HEK293 (cell line): ENCODE results near the gene MAU2.
A peak's percentile ranks its signal among the peaks of the same experiment; 100 is the strongest.

ENCODE experiments used
- CTCF ChIA-PET: fragments of 350-600 bp; formaldehyde crosslinking; extraction: SDS; loops from one replicate; lab custom pipeline; 2021; ENCODE audit warnings: antibody characterized with exemption; lab: Yijun Ruan, JAX
- POLR2A ChIA-PET: fragments of 300-600 bp; formaldehyde crosslinking; extraction: SDS; loops from one replicate; lab custom pipeline; 2020; ENCODE audit warnings: antibody characterized with exemption, inconsistent platforms; lab: Yijun Ruan, JAX
- H3K27ac ChIP-seq: fragments of 200-500 bp; sonication (Bioruptor generic); 2 replicates; pipeline ENCODE4 v1.5.1; 2014; ENCODE audit warnings: low read depth, low read length, control low read depth, inconsistent platforms; ENCODE audit errors: extremely low read depth
- H3K36me3 ChIP-seq, 2 experiments: fragments of 200-500 bp in 1 of 2; sonication (Bioruptor generic) in 1 of 2; 1 replicate in 1 of 2; 2 replicates in 1 of 2; pipeline ENCODE4 v1.5.1; 2014 to 2017; ENCODE audit warnings: inconsistent platforms in 2 of 2, low read length in 2 of 2; ENCODE audit not compliant: control insufficient read depth in 2 of 2, insufficient read depth in 1 of 2
- H3K4me1 ChIP-seq: fragments of 200-500 bp; sonication (Bioruptor generic); 2 replicates; pipeline ENCODE4 v1.5.1; 2014; ENCODE audit warnings: mild to moderate bottlenecking, low read length, inconsistent platforms; ENCODE audit not compliant: control insufficient read depth, insufficient read depth
- H3K4me3 ChIP-seq: 2 replicates; pipeline ENCODE4 v1.5.1; 2011; ENCODE audit warnings: low read depth, mild to moderate bottlenecking, control low read depth, low read length, moderate library complexity
- H3K9me3 ChIP-seq: fragments of 200-500 bp; sonication (Bioruptor generic); 2 replicates; pipeline ENCODE4 v1.5.1; 2014; ENCODE audit warnings: low read depth, low read length, inconsistent platforms; ENCODE audit not compliant: control insufficient read depth, insufficient read depth
- EGR2 ChIP-seq: fragments of 450-650 bp; formaldehyde crosslinking; IDR thresholded peaks from 2 replicates; pipeline ENCODE4 v1.5.1; 2016; ENCODE audit warnings: low read depth, missing biosample characterization, missing genetic modification characterization
- KLF10 ChIP-seq: fragments of 450-650 bp; IDR thresholded peaks from 2 replicates; pipeline ENCODE4 v1.5.1; 2018; ENCODE audit warnings: missing biosample characterization, mild to moderate bottlenecking, missing genetic modification characterization
- PRDM1 ChIP-seq: fragments of 450-650 bp; formaldehyde crosslinking; IDR thresholded peaks from 2 replicates; pipeline ENCODE4; 2016; ENCODE audit warnings: missing biosample characterization, missing genetic modification characterization
- ZBTB11 ChIP-seq: fragments of 450-650 bp; formaldehyde crosslinking; conservative IDR thresholded peaks from 2 replicates; pipeline ENCODE4 v1.5.1; 2016; ENCODE audit warnings: low read depth, missing biosample characterization, missing genetic modification characterization
- ZBTB26 ChIP-seq: fragments of 450-650 bp; formaldehyde crosslinking; optimal IDR thresholded peaks from 2 replicates; pipeline ENCODE3; 2016; ENCODE audit warnings: missing biosample characterization, mild to moderate bottlenecking, missing genetic modification characterization
- ZBTB8A ChIP-seq: fragments of 450-650 bp; formaldehyde crosslinking; IDR thresholded peaks from 2 replicates; pipeline ENCODE4 v1.5.1; 2016; ENCODE audit warnings: missing biosample characterization, missing genetic modification characterization
- ZFHX2 ChIP-seq: fragments of 450-650 bp; formaldehyde crosslinking; conservative IDR thresholded peaks from 2 replicates; pipeline ENCODE4 v1.5.1; 2016; ENCODE audit warnings: missing biosample characterization, missing genetic modification characterization
- ZNF121 ChIP-seq: fragments of 450-650 bp; formaldehyde crosslinking; IDR thresholded peaks from 2 replicates; pipeline ENCODE4 v1.5.1; 2016; ENCODE audit warnings: missing biosample characterization, missing genetic modification characterization
- ZNF341 ChIP-seq: fragments of 450-650 bp; formaldehyde crosslinking; IDR thresholded peaks from 2 replicates; pipeline ENCODE4; 2016; ENCODE audit warnings: low read depth, missing biosample characterization, missing genetic modification characterization
- ZNF416 ChIP-seq: fragments of 450-650 bp; formaldehyde crosslinking; IDR thresholded peaks from 2 replicates; pipeline ENCODE4 v1.5.1; 2016; ENCODE audit warnings: missing biosample characterization, missing genetic modification characterization
- ZNF48 ChIP-seq: fragments of 450-650 bp; formaldehyde crosslinking; IDR thresholded peaks from 2 replicates; pipeline ENCODE4 v1.5.1; 2016; ENCODE audit warnings: missing biosample characterization, missing genetic modification characterization
- ZNF561 ChIP-seq: fragments of 450-650 bp; IDR thresholded peaks from 2 replicates; pipeline ENCODE4 v1.5.1; 2018; ENCODE audit warnings: missing biosample characterization, missing genetic modification characterization, borderline replicate concordance
- ZNF624 ChIP-seq: fragments of 450-650 bp; formaldehyde crosslinking; IDR thresholded peaks from 2 replicates; pipeline ENCODE4 v1.5.1; 2017; ENCODE audit warnings: missing biosample characterization, missing genetic modification characterization
- ZNF639 ChIP-seq: fragments of 450-650 bp; formaldehyde crosslinking; IDR thresholded peaks from 2 replicates; pipeline ENCODE4 v1.5.1; 2016; ENCODE audit warnings: missing biosample characterization, missing genetic modification characterization
- ZNF704 ChIP-seq: fragments of 450-650 bp; formaldehyde crosslinking; IDR thresholded peaks from 2 replicates; pipeline ENCODE4 v1.5.1; 2016; ENCODE audit warnings: missing biosample characterization, missing genetic modification characterization
- ZNF707 ChIP-seq: fragments of 450-650 bp; formaldehyde crosslinking; IDR thresholded peaks from 2 replicates; pipeline ENCODE4 v1.5.1; 2016; ENCODE audit warnings: missing biosample characterization, missing genetic modification characterization
- ZSCAN23 ChIP-seq: fragments of 450-650 bp; formaldehyde crosslinking; IDR thresholded peaks from 2 replicates; pipeline ENCODE4 v1.5.1; 2016; ENCODE audit warnings: missing biosample characterization, missing genetic modification characterization

Gene MAU2

GRCh38 chr19:19405971-19406877, 85.6 kb downstream of the MAU2 start (continued):
- no peak for TF ChIP-seq PRDM1 (tag by site-specific recombination)
- no peak for TF ChIP-seq ZNF121 (tag by site-specific recombination)
- peak; percentile 55; the same call in 1 of the 2 replicates for TF ChIP-seq ZNF341 (tag by site-specific recombination)
- TF ChIP-seq EGR2 (tag by site-specific recombination) = peak; percentile 32; the same call in 1 of the 2 replicates
- no peak for TF ChIP-seq ZNF561 (tag by site-specific recombination)
- peak; percentile 62 for TF ChIP-seq ZFHX2 (tag by site-specific recombination)
- TF ChIP-seq ZBTB26 = peak; percentile 53
- no peak for TF ChIP-seq ZNF707
- no peak for TF ChIP-seq KLF10 (tag by site-specific recombination)
- no peak for TF ChIP-seq ZNF639 (tag by site-specific recombination)
- TF ChIP-seq ZNF704 (tag by site-specific recombination) = no peak
- 0 out of 2 replicates have a peak, but pooled peaks have one; percentile 33 for TF ChIP-seq ZBTB8A (tag by site-specific recombination)
- no peak for TF ChIP-seq ZNF416

- Histone ChIP-seq H3K36me3 (peaks cover 0 to 4% of the 10 kb centered on the region in 2 experiments; a peak in 1 of 3 replicates), H3K4me1 (peaks cover 22% of the 10 kb centered on the region), H3K27ac (peak overlapping the region; percentile 34; the same call in 1 of the 2 replicates), H3K4me3 (peak overlapping the region; percentile 78), H3K9me3 (no peaks in the 10 kb centered on the region)
- ChIA-PET POLR2A (interaction anchor here (0.5 to 2.4 kb wide), 4 partner anchors 10 to 83 kb away, joined by 3 to 10 read pairs (median 6); no protein-coding TSS in a partner anchor), CTCF (interaction anchor here (0.5 to 1.0 kb wide), 9 partner anchors 38 to 96 kb away, joined by 3 to 6 read pairs (median 4); no protein-coding TSS in a partner anchor)
- TF ChIP-seq ZSCAN23 = no peak
- 0 out of 2 replicates have a peak, but pooled peaks have one; percentile 2 for TF ChIP-seq ZBTB11
- TF ChIP-seq ZNF48 (tag by site-specific recombination) = no peak
- no peak for TF ChIP-seq ZNF624 (tag by site-specific recombination)
- no peak for TF ChIP-seq ZNF121 (tag by site-specific recombination)
These were observed 86.4 kb downstream of the MAU2 start for GRCh38 chr19:19406878-19407632.
